GM18868 (cell line): ENCODE results near the gene CNGA1.

Experiments used
- ATAC-seq: cut with Tn5 transposase; IDR thresholded peaks from one replicate; pipeline ENCODE4 v1.9.1; 2021; ENCODE audit warnings: mild to moderate bottlenecking, moderate library complexity; ENCODE audit not compliant: unreplicated experiment

Gene CNGA1

DNA sequence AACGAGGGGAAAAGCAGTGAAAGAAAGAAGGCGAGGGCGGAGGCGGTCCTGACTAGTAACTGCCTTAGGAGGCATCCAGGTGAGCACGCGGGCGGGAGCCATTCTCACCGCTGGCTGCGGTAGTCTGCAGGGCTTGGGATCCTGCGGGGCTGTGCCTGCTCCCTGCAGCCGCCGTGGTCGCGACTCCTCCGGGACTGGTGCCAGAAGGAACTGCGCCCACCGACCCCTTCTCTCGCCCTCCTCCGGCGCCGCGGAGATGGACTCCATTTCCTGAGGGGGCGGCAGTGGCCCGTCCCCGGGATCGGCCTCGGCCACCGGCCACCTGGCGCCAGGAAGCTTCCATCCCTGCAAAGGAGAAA, 102.6 kb downstream of the CNGA1 start:
- peak; percentile 20 for ATAC-seq

DNA sequence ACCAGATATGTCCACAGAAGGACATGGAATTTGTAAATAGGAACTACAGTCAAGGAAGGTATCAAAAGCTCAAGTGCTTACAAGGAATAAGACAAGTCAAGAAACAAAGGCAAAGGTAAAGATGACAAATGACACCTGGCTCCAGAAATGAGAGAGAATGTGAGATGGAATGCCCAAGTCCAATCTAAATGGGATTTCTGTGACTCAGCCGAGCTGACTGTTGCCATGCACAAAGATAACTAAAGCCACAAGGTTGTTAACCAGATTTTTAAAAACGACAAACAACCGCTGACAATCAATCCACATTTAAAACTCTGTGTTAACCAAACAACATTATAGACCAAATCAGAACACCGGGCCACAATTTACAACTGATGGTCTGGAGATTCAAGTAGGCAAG, 103.2 kb downstream of the CNGA1 start:
- ATAC-seq, result no peak

DNA sequence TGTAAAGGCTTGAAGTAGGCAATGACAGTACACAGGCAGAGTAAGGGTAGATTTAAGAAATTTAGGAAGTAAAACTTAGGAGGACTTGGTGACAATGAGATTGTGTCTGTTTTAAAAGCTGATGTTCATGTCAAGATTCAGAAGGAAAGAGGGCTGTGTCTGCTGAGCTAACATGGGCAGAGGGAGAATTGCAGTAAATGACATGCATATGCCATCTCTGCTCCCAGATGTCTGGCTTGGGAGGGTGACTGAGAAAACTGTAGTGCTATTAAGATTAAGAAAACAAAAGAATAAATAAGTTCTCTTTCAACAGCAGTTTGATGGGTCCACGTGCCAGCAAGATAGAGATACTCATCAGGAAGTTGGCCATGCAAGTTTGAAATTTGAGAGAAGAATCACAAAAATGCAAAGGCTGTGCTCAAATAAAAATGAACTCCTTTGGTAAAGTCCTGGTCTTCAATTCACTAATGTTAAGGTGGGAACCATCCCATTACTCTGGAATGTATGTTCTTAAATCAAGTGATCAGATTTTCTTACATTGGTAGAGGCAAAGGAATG, 109.3 kb downstream of the CNGA1 start:
- no peak for ATAC-seq

DNA sequence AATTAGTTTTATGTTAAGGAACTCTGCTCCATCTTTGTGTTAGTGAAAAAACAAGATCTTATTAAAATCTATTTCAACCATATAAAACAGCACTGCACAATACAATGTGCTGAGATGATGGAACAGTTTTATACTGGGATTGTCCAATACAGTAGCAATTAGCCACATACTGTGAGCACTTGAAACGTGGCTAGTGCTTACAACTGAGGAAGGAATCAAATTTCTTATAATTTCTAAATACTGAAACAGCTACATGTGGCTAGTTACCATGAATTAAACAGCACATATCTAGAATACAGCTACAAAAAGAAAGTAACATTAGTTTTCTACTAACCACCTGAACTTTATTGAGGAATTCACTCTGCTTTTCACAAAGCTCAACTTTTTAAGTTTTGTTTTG, 116.8 kb downstream of the CNGA1 start:
- ATAC-seq, result no peak

DNA sequence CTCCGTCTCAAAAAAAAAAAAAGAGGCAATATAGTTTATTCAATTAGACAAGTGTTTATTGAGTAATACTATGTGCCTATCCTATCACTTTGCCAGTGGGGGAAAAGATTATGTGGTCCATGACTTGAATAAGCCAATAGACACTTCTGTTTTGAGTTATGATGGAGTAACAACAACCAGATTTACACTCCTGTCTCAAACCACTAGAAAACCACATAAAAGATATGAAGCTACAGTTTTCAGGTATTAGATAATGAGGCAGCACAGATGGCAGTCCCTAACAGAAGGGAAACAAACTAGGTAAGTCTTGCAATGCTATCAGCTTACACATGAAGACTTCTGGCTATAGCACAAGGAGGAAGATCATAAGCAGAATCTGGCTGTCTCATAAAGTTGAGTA, 124.6 kb downstream of the CNGA1 start:
- no peak for ATAC-seq
